ENCODE data around the gene NKAPD1. TPM values are rescaled to one million over a fixed set of nuclear protein-coding genes. Genes with fewer than 3 reads are reported as not detected.

NKAPD1 gene
- polyA plus RNA-seq, 4 donors, result 43.8 to 56.5 (median 50.4) TPM

- no peak for DNase-seq (ENCODE audit: low read depth in 4 of 4, low spot score in 3 of 4)
These were observed 60.4 kb downstream of the NKAPD1 start for GRCh38 chr11:112134473-112134872.

Other genes with a start within 250 kb of the NKAPD1 start
- 10 to 100 TPM; 40.3 to 50.2 (median 46.2) TPM for gene ALG9, start 202.7 kb upstream of the NKAPD1 start, polyA plus RNA-seq (ENCODE audit: insufficient read length in 4 of 4)
- 1 to 10 TPM; 5.4 to 6.9 (median 6.2) TPM for gene FDXACB1, start 195.1 kb upstream of the NKAPD1 start, polyA plus RNA-seq (ENCODE audit: insufficient read length in 4 of 4)
- gene CFAP68, start 194.8 kb upstream of the NKAPD1 start, polyA plus RNA-seq (ENCODE audit: insufficient read length in 4 of 4), result 10 to 100 TPM; 45.5 to 55.0 (median 49.5) TPM
- gene CRYAB, start 162.5 kb upstream of the NKAPD1 start, polyA plus RNA-seq (ENCODE audit: insufficient read length in 4 of 4), result 10 to 100 TPM; 49.9 to 71.0 (median 58.3) TPM
- 1 to 10 TPM; 1.1 to 2.7 (median 2.1) TPM for gene HSPB2, start 161.6 kb upstream of the NKAPD1 start, polyA plus RNA-seq (ENCODE audit: insufficient read length in 4 of 4)
- gene C11orf52, start 155.4 kb upstream of the NKAPD1 start, polyA plus RNA-seq (ENCODE audit: insufficient read length in 4 of 4), result 10 to 100 TPM; 11.0 to 12.8 (median 12.0) TPM
- 10 to 100 TPM; 17.6 to 21.4 (median 19.3) TPM for gene DIXDC1, start 137.0 kb upstream of the NKAPD1 start, polyA plus RNA-seq (ENCODE audit: insufficient read length in 4 of 4)
- 10 to 100 TPM; 47.1 to 60.2 (median 57.4) TPM for gene DLAT, start 48.9 kb upstream of the NKAPD1 start, polyA plus RNA-seq (ENCODE audit: insufficient read length in 4 of 4)
- gene PIH1D2, start 282 bp upstream of the NKAPD1 start, polyA plus RNA-seq (ENCODE audit: insufficient read length in 4 of 4), result 10 to 100 TPM in 2 of 4 donors, 1 to 10 TPM in 2; 8.6 to 12.5 (median 9.8) TPM
- 10 to 100 TPM; 71.6 to 79.1 (median 74.8) TPM for gene TIMM8B, start 12.5 kb downstream of the NKAPD1 start, polyA plus RNA-seq (ENCODE audit: insufficient read length in 4 of 4)
- 100 to 1,000 TPM; 200 to 228 (median 215) TPM for gene SDHD, start 12.6 kb downstream of the NKAPD1 start, polyA plus RNA-seq (ENCODE audit: insufficient read length in 4 of 4)
- gene IL18, start 89.8 kb downstream of the NKAPD1 start, polyA plus RNA-seq (ENCODE audit: insufficient read length in 4 of 4), result 10 to 100 TPM in 1 of 4 donors, 1 to 10 TPM in 3; 6.3 to 11.2 (median 8.8) TPM
- gene TEX12, start 93.1 kb downstream of the NKAPD1 start, polyA plus RNA-seq (ENCODE audit: insufficient read length in 4 of 4), result under 1 TPM in 2 of 4 donors, not detected in 2; 0.17 to 0.28 TPM
- 1 to 10 TPM; 3.1 to 4.3 (median 3.8) TPM for gene BCO2, start 101.2 kb downstream of the NKAPD1 start, polyA plus RNA-seq (ENCODE audit: insufficient read length in 4 of 4)
- gene PTS, start 152.1 kb downstream of the NKAPD1 start, polyA plus RNA-seq (ENCODE audit: insufficient read length in 4 of 4), result 10 to 100 TPM; 45.9 to 58.4 (median 54.8) TPM
- gene PLET1, start 186.6 kb downstream of the NKAPD1 start, polyA plus RNA-seq (ENCODE audit: insufficient read length in 4 of 4), result under 1 TPM in 1 of 4 donors, not detected in 3; 0.04 TPM

Data from right renal pelvis (tissue), 4 donors.